Measurements from ENCODE around the gene ATG9B.
"Not testable (repeated sequence)": the region's sequence is repeated elsewhere in the genome, so short reads cannot be mapped to it uniquely, and the experiment has no call there.

ATG9B gene

DNA sequence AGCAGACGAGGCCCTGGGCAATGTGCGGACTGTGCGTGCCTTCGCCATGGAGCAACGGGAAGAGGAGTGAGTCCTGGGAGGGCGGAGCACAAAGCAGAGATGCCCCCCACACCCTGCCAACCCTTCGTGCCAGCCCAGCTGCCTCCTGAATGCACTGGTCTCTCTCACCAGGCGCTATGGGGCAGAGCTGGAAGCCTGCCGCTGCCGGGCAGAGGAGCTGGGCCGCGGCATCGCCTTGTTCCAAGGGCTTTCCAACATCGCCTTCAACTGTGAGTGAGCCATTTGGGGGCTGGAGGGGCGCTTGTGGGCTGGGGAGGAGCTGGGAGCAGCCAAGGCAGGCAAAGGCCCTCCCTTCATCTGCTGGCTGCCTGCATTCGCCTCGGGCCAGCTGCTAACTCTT, 11.6 kb upstream of the ATG9B start:
- DNase-seq (ENCODE audit: low read depth), result no peak

DNA sequence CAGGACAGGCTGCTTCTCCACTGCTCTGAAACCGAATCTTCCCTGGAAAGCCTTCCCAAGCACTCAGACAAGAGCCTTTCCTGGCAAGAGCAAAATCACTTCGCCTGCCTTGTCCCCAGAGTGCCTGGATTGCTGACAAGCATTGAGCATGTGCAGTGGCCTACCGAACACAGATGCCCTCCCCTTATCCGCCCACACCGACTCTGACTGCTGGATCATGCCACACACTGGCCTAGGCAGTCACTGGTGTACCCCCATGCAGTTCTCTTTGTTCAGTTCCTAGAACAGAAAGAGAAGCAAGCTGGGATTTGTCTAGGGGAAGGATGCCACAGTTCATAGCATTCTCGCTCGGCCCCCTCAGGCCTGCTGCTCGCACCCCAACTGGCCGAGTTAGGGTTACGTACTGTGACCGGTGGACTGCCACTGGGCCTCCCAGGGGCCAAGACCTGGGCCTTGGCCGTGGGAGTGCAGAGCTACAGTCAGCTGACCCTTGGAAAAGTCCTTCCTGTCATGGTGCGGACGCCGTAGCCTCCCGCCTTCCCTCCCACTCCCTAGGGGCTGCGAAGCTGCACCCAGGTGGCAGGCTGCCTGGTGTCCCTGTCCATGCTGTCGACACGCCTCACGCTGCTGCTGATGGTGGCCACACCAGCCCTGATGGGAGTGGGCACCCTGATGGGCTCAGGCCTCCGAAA, 10.9 kb upstream of the ATG9B start:
- DNase-seq (ENCODE audit: low read depth), result no peak

DNA sequence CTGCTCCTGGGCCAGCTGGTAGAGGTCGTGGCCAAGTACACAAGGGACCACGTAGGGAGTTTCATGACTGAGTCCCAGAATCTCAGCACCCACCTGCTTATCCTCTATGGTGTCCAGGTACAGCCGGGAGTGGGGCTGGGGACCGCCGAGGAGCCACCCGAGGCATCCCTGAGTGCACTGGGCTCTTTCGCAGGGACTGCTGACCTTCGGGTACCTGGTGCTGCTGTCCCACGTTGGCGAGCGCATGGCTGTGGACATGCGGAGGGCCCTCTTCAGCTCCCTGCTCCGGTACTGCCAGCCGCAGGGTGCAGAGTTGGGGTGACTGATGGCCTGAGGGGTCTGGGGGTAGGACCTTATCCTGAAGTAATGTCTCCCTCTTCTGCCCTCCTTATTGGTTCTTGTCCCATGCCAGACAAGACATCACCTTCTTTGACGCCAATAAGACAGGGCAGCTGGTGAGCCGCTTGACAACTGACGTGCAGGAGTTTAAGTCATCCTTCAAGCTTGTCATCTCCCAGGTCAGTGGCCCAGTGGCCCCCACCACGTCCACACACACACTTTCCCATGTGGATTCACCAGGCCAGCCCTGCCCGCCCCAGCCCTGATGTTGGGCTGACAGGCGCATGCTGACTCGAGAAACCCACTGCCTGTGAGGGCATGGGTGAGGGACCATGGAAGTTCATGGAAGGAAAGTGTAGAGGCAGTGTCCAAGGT, 10.2 kb upstream of the ATG9B start:
- DNase-seq (ENCODE audit: low read depth), result no peak

DNA sequence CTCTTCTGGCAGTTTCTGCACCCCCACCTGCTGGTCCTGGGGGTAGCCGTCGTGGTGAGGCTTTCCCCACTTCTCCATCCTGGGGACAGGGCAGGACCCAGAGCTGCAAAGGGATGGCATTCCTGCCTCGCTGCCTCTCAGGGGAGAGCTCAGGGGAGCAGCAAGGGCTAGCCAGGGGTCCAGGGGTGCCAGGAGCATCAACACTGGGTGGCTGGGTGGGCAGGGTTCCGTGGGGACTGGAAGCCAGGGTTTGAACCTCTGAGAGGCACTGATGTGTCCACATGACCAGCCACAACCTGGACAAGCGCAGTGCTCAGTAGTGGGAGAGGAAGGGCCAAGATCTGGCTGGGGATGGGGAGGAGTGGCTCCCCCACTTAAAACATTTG, 9.6 kb upstream of the ATG9B start:
- no peak for DNase-seq (ENCODE audit: low read depth)

DNA sequence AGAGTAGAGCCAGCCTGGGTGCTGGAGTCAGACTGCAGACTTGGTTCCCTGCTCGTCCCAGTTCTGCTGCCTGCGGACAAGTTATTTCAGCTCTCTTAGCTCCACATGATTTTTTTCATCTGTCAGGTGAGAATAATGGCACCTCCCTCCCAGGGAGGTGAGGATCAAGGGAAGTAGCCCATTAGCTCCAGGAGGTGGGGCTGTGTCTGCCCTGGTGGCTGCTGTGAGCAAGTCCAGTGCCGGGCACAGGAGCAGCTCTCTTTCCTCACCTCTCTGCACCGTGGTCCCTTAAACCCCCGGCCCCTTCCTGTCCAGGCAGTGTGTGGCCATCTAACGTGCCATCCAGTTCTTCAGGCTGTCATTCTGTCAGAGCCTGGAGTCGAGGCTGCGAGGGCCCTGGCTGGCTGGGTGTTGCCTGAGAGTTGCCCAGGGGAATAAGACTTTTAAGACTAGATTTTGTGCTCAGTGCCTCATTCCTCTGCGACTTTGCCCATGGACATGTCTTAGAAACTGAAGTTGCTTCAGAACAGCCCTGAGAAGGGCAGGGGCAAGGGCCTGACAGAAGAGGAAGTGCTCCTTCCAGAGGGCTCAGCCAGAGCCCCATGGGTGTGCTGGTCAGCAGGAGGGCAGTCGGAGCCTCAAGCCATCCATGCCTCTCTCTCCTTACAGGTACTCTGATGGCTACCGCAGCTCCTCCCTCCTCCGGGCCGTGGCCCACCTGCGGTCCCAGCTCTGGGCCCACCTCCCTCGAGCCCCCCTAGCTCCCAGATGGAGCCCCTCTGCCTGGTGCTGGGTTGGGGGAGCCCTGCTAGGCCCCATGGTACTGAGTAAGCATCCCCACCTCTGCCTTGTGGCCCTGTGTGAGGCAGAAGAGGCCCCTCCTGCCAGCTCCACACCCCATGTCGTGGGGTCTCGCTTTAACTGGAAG, 8.9 kb upstream of the ATG9B start:
- no peak for DNase-seq (ENCODE audit: low read depth)

DNA sequence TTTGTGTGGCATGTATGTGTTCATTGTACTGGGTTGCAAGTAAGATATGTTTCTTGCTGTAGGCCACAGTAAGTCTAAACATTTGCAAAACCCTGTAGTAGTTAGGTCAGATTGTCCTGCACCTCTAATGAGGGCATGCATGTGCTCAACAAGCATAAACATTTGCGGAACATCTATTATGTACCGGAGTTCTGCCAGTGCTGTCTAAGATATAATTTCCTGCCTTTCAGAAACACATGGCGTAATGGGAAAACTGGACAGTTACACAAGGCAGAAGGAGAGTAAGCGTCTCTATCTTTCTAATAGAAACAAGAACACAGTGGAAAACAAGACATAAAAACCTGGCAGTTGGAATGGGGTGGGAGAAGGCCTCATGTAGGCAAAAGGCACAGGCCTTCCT, 6.7 kb upstream of the ATG9B start:
- no peak for DNase-seq (ENCODE audit: low read depth)

DNA sequence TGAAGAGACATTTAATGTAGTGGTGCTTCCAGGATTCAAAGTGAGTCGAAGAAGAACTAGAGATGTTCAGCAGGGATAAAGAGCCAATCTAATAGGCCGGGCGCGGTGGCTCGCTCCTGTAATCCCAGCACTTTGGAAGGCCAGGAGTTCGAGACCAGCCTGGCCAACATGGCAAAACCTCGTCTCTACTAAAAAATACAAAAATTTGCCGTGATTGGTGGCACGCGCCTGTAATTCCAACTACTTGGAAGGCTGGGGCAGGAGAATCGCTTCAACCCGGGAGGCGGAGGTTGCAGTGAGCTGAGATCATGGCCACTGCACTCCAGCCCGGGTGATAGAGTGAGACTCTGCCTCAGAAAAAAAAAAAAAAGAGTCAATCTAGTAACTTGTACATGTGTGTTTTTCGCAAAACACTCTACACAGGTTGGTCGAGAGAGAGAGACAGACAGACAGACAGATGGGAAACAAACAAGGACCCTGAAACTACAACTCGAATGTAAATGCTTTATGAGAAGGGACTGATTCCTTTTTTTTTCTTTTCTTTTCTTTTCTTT, 4.7 kb upstream of the ATG9B start:
- no peak for DNase-seq (ENCODE audit: low read depth)

DNA sequence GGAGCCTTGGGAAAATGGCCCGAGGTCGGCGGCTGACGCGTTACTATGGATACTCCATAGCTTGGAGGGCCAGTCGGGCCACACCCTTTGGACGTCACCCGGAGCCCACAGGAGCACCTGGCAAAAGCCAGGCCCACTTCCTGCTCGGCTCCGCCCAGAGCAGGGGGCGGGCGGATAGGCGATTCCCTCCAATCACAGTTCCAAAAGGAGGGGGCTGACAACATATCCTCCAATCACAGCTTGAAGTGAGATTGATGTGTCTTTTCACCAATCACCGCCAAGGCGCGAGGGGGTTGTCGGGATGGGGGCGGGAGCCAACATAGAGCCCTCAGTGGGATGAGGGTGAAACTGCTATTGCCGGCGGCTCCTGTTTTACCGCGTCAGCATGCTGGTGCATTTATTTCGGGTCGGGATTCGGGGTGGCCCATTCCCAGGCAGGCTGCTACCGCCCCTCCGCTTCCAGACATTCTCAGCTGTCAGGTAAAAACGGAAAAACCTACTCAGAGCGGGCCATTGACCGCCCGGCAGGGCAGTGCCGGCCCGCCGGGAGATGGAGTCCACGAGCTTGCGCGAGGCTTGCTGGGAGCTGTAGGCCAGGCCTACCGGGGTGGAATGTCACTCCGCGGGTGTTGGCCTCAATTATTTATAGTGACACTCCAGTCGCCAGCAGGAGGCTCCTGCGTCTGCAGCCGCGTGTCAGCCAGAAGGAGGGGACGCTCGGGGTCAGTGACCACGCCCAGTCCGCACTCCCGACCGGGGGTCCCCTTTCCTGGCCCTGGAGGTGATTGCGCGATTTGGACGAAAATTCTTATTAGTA, 4.0 kb upstream of the ATG9B start, which contains the start of gene ABCB8:
ABCB8 (plus strand) TSS at position 320 of the 817 bp plus-strand sequence; CDS start at position 386, 66 bp downstream.
- DNase-seq (ENCODE audit: low read depth), result peak; percentile 98

DNA sequence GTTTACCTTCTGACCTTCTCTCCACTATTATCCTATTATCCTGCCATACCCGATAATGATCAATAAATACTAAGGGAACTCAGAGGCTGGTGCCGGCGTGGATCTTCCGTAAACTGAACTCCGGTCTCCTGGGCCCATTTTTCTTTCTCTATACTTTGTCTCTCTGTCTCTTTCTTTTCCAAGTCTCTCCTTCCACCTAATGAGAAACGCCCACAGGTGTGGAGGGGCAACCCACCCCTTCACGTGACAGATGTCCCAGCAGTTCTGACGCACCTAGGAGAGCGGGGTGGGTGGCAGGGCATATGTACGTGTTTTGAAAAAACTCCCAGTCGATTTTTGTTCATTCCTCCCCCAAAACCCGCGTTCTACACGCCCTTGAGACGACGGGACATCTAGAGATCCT, 3.4 kb upstream of the ATG9B start:
- DNase-seq (ENCODE audit: low read depth), result not testable (repeated sequence)

DNA sequence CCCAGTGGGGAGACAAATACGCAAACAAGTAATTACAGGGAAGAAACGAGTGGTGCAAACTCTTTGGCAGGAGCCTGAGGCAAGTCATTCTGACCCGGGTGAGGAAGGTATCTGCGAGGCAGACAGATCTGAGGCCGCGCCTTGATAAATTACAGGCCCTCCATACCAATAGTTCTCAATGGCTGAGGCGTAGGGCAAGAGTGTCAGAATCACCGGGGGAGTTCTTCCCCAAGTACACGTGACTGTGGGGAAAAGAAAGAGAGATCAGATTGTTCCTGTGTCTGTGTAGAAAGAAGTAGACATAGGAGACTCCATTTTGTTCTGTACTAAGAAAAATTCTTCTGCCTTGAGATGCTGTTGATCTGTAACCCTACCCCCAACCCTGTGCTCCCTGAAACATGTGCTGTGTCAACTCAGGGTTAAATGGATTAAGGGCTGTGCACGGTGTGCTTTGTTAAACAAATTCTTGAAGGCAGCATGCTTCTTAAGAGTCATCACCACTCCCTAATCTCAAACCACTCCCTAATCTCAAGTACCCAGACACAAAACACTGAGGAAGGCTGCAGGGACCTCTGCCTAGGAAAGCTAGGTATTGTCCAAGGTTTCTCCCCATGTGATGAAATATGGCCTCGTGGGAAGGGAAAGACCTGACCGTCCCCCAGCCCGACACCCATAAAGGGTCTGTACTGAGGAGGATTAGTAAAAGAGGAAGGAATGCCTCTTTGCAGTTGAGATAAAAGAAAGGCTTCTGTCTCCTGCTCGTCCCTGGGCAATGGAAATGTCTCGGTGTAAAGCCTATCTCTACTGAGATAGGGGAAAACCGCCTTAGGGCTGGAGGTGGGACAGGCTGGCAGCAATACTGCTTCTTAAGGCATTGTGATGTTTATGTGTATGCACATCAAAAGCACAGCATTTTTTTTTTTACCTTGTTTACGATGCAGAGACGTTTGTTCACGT, 2.8 kb upstream of the ATG9B start:
- not testable (repeated sequence) for DNase-seq (ENCODE audit: low read depth)

DNA sequence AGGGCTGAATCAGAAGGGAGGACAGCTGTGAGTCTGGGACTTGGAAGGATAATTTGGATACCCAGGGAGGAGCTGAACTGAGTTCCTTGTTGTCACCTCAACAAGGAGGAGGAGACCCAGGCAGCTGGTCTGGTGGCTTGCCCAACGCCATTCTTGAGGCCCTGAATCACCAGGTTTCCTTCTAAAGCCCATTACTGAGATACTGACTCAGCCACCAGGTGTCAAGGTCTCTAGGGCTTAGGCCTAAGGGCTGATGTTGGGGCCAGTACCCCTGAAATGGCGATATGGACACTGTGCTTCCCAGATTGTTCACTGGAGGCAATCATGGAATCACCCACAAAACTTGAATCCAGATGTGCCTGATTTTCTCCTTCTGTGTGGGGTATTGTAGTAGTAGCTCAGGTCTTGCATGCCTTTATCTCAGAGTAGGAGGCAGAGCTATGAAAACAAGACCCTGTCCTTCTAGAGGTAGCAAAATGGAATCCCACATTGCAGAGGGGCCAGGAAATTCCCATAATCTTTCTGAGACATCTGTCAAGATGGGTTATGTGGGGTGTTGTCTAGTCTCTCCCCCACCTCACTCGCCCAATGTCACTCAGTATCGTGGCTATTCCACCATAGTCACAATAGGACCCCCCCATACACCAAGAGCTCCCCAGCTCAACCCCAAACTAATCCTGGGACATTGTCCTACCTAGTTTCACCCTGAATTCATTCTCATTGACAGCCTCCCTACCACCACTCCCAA, 1.8 kb upstream of the ATG9B start:
- no peak for DNase-seq (ENCODE audit: low read depth)

DNA sequence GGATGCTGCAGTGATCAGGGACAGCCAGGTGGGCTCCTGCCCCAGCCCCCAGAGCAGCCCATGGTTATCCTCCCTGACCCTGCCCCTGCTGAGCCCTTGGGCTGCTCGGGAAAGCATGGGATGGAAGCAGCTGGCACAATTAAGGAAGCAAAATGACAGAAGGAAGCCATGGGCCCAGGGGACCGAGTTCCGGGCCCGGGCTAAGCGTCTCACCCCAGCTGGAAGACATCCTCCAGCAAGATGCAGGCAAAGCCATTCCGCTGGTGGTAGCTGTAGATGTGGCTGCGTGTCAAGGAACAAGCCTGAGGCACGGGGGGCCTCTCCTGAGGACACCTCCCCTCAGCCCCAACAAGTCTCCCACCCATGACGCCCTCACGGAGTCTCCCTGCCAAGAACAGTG, 1.1 kb downstream of the ATG9B start:
- no peak for DNase-seq (ENCODE audit: low read depth)

DNA sequence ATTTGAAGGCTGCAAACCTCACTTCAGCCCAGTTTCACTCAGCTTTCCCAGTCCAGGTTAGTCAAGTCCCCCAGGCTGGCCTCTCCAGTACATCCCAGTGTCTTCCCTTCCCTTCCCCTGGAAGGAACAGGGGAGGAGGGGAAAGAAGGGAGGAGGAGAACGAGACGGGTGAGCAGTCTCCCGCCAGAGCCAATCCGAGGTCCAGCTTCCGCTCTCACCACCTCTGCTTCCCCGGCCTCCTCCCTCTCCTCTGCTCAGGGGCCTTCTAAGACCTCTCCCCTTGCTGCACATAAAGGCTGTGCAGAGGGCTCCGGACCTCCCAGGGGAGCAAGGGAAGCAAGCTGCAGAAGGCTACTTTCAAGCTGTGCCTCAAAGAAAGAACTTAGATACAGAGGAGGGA, 4.1 kb downstream of the ATG9B start:
- no peak for DNase-seq (ENCODE audit: low read depth)

DNA sequence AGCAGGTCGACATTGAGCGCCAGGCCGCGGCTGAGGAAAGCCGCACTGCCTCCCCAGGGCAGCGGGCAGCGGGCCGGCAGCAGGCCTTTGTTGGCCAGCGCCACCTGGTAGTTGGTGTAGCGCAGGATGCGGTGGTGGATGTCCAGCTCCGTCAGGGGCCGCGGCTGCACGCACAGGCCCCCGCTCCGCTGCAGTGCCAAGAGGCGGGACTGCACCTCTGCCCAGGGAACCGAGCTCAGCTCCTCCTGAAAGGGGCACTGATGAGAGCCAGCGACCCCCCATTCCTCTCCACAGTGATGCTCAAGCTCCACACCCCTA, 5.2 kb downstream of the ATG9B start:
- DNase-seq (ENCODE audit: low read depth), result no peak

DNA sequence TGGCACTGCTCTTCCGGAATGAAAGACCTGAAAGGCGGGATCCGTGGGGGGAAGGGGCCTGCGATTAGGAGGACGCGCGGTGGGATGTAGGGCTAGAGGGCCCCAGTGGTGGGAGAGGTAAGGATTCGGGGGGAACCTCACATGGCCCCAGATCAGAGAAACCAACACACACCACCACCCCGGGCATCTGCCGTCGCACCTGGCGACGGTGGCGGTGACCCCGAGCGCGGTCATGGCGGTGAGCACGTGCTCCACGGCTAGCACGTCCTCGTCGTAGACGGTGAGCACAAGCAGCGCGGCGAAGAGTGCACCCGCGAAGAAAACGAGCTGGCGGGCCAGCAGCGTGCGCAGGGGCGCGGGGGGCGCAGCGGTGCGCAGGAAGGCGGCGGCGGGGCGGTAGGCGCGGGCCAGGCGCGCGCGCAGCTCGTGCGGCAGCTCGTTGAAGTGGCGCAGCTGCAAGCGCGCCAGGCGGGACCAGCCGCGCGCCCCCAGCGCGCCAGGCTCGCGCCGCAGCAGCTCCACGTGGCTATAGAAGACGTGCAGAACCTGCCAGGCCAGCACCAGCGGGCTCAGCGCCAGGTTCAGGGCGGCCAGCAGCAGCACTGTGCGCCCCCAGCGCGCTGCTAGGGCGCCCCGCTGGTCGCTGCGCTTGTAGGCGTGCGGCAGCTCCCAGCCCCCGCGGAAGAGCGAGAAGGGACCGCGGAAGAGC, 5.7 kb downstream of the ATG9B start:
- no peak for DNase-seq (ENCODE audit: low read depth)

DNA sequence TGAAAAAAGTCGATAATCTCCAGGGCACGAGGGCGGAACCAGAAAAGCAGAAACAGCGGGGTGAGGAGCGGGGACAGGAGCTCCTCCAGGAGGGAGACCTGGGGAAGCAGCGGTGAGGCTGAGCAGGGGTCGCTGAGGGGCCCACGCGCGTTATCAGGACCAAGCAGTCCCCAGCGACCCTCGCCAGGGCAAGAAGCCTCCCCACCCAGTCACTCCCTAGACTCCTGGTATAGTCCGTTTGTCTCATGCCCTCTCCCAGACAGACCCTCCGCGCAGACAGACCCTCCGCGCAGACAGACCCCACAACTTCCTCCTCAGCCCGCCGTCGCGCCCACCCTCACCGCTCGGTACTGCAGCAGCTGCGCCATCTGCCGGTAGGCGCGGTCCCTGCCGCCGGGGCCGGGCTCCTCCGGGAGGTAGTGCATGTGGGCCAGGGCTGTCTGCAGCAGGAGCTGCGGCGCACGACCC, 6.3 kb downstream of the ATG9B start:
- DNase-seq (ENCODE audit: low read depth), result peak; percentile 73

DNA sequence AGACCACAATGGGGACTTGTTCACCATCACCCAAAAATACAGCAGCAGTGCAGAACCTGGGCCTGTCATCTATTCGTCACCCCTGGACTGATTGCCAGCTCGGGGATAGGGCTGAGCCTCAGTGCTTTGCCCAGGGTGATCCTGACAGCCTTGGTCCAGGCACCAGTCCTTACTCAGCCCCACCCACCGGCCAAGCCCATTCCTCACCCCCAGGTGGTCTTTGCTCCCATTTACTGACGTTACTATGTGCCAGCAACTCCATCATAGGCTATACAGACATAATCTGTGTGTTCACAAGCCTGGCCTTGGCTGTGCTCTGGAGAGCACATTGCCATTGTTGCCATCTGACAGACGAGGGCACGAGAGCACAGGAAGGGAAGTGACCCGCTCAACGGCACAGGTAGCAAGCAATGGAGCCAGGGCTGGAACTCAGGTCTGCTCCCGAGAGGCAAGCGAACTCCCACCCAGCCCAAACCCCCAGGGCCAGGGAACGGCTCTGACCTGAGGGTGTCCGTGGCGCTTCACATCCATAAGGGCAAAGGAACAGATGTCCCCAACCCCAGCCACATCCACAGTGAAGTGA, 6.8 kb downstream of the ATG9B start:
- no peak for DNase-seq (ENCODE audit: low read depth)

DNA sequence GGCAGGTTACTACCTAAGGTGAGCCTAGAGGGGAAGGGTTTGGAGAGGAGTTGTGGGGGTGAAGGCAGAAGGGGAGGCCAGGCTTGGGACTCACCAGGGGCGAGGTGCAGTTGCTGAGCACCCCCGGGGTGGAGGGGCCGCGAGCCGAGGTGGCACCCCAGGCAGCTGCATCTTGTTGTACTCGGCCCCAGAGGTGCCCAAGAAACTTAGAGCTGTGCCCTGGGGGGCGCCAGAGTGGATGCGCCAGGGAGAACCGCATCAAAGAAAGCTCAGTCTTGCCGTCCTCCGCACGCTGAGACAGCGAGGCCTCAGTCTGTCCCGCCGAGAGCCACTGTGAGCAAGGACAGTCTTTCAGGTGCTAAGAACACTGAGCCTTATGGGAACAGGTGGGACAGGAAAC, 7.4 kb downstream of the ATG9B start:
- no peak for DNase-seq (ENCODE audit: low read depth)

DNA sequence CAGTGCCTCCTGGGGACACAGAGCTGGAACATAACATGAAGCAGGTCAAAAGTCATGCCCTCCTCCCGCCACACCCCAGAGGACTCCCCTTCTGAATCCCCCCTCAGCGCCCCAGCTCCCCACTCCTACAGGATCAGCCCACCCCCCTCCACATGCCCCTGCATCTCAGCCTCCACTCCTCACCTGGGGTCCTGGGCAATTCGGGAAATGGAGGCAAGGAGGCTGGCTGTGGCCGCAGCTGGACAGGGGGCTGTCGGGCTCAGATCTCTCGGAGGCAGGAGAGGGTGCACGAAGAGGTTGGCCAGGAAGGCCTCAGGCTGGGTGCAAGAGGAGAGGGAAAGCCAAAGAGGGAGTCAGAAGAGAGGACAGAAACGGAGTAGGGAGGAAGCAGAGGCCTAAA, 7.8 kb downstream of the ATG9B start:
- no peak for DNase-seq (ENCODE audit: low read depth)

All from activated T-cell treated with anti-CD3 and anti-CD28 coated beads for 24 hours (primary cell).